SK-N-MC (cell line): ENCODE results near the gene DERL3.

ENCODE experiments used
- EZH2 ChIP-seq: fragments of 200-600 bp; sonication (generic); IDR thresholded peaks from one replicate; pipeline ENCODE4 v1.6.1; 2017; ENCODE audit warnings: antibody characterized with exemption
- POLR2AphosphoS5 ChIP-seq: IDR thresholded peaks from 2 replicates; pipeline ENCODE4 v1.6.1; 2012; ENCODE audit warnings: mild to moderate bottlenecking, low read depth, low read length, borderline replicate concordance

DNA sequence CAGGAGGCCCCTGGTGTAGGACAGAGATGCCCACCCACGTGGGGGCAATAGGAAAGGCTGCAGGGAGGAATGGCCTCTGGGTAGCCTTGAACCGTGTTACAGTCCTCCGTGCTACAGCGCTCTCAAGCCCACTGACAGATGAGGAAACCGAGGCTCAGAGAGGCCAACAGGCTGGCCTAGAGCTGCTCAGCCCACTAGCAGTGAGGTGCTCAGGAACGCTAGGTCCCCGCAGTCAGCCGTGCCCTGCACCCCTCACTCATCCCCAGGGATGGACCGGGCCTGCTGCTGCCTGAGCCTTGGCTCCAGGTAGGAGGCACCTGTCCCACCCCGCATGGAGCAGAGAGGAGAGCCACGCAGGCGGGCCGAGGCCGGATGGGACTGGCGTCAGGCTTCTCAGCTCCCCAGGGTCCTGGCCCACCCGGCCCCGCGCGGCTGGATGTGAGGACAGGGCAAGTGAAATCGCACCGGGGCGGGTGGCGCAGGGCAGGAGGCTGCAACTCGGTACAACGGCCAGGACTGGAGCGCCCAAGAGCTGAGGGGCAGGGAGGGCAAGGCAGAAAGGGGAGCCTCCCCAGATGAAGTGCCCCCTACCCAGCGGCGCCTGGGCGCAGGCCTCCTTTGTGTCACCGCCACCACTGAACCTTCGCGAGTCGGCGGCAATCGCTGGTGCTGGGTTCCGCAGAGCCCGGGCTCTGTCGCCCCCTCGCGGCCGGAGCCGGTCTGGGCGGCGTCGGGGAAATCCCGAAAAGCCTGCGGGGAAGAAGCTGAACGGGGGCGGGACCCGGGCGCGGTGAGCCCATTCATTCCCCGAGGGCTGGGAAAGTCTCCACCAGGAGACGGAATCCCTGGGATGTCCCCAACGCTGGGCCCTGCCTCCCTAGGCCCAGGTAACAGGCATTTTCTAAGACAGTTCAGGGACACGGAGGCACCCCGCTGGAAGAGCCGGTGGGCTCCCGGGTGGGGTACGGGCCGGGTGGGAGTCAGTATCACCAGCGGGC is 10.5 kb upstream of the DERL3 start:
- TF ChIP-seq EZH2 (no peak), POLR2AphosphoS5 (no peak)
